ENCODE data around the gene SKI. TPM values are rescaled to one million over a fixed set of nuclear protein-coding genes. Genes with fewer than 3 reads are reported as not detected.

SKI gene
- total and polyA plus RNA-seq, 2 experiments from 2014 or later, result 9.3 to 66.8 TPM

DNA sequence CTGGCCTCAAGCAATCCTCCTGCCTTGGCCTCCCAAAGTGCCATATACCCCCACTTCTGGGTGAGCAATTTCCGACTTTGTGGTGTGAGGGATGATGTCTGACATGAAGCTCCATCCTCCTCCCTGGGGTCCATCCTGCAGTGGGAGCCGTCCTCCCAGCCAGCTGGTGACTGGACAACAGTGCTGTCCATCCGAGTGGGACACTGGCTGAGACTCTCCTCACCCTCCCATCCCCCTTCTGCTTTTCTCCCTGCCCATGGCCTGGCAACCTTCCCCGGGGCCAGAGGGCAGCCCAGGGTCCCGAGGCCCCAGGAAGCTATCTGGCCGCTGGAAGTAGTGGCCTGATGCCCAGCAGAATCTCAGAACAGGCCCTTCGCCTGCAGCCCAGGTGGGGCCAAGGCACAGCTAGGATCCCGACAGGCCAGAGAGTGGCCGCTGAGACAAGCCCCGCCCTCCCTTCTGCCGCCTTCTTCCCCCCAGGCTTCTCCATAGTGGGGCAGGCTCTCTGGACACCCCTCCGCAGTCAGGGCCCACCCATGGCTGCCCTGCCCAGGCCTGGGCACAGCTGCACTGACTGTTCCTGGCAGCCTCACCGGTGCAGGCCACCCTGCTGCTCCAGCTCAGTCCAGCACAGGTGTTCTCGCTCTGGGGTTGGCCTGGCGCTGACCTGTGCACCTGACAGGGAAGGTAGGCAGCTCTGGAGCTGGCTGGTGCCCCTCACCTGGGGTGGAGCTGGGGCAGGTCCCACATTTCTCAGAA is 25.1 kb upstream of the SKI start:
- Histone ChIP-seq H3K79me2 (replicated peaks; ENCODE audit: insufficient read depth) (no peaks in the 10 kb centered on the region; the same call in 1 of the 2 replicates), H2AFZ (no peak overlapping the region), H3K4me2 (no peak overlapping the region), H4K20me1 (replicated peaks; ENCODE audit: insufficient read depth) (no peaks in the 10 kb centered on the region), H3K4me1 (ENCODE audit: insufficient read depth) (peaks cover 10% of the 10 kb centered on the region; the same call in 1 of the 2 replicates), H3K27me3 (ENCODE audit: insufficient read depth) (peaks cover 6% of the 10 kb centered on the region; the same call in 1 of the 2 replicates), H3K27ac (ENCODE audit: low read depth) (no peak overlapping the region), H3F3A (replicated peaks; ENCODE audit: low read depth) (peaks cover 7% of the 10 kb centered on the region; the same call in 1 of the 2 replicates), H3K36me3 (ENCODE audit: insufficient read depth) (no peaks in the 10 kb centered on the region), H3K9me2 (ENCODE audit: insufficient read depth) (no peaks in the 10 kb centered on the region), H3K4me3 (no peak overlapping the region)
- H3K4me1 Mint-ChIP-seq, result peaks cover 19% of the 10 kb centered on the region
- peaks cover 24% of the 10 kb centered on the region for H3K27me3 Mint-ChIP-seq (ENCODE audit: insufficient read depth, low read depth, poor library complexity)
- H3K27ac Mint-ChIP-seq, result no peak overlapping the region
- TF ChIP-seq EZH2phosphoT487 (IDR thresholded peaks at IDR 0.05; ENCODE audit: unreplicated experiment) (no peak), NANOG (IDR thresholded peaks at IDR 0.05; ENCODE audit: borderline replicate concordance) (no peak), STAT1 (IDR thresholded peaks at IDR 0.05; ENCODE audit: unreplicated experiment) (no peak)
- TF ChIP-seq, protein P1, sequence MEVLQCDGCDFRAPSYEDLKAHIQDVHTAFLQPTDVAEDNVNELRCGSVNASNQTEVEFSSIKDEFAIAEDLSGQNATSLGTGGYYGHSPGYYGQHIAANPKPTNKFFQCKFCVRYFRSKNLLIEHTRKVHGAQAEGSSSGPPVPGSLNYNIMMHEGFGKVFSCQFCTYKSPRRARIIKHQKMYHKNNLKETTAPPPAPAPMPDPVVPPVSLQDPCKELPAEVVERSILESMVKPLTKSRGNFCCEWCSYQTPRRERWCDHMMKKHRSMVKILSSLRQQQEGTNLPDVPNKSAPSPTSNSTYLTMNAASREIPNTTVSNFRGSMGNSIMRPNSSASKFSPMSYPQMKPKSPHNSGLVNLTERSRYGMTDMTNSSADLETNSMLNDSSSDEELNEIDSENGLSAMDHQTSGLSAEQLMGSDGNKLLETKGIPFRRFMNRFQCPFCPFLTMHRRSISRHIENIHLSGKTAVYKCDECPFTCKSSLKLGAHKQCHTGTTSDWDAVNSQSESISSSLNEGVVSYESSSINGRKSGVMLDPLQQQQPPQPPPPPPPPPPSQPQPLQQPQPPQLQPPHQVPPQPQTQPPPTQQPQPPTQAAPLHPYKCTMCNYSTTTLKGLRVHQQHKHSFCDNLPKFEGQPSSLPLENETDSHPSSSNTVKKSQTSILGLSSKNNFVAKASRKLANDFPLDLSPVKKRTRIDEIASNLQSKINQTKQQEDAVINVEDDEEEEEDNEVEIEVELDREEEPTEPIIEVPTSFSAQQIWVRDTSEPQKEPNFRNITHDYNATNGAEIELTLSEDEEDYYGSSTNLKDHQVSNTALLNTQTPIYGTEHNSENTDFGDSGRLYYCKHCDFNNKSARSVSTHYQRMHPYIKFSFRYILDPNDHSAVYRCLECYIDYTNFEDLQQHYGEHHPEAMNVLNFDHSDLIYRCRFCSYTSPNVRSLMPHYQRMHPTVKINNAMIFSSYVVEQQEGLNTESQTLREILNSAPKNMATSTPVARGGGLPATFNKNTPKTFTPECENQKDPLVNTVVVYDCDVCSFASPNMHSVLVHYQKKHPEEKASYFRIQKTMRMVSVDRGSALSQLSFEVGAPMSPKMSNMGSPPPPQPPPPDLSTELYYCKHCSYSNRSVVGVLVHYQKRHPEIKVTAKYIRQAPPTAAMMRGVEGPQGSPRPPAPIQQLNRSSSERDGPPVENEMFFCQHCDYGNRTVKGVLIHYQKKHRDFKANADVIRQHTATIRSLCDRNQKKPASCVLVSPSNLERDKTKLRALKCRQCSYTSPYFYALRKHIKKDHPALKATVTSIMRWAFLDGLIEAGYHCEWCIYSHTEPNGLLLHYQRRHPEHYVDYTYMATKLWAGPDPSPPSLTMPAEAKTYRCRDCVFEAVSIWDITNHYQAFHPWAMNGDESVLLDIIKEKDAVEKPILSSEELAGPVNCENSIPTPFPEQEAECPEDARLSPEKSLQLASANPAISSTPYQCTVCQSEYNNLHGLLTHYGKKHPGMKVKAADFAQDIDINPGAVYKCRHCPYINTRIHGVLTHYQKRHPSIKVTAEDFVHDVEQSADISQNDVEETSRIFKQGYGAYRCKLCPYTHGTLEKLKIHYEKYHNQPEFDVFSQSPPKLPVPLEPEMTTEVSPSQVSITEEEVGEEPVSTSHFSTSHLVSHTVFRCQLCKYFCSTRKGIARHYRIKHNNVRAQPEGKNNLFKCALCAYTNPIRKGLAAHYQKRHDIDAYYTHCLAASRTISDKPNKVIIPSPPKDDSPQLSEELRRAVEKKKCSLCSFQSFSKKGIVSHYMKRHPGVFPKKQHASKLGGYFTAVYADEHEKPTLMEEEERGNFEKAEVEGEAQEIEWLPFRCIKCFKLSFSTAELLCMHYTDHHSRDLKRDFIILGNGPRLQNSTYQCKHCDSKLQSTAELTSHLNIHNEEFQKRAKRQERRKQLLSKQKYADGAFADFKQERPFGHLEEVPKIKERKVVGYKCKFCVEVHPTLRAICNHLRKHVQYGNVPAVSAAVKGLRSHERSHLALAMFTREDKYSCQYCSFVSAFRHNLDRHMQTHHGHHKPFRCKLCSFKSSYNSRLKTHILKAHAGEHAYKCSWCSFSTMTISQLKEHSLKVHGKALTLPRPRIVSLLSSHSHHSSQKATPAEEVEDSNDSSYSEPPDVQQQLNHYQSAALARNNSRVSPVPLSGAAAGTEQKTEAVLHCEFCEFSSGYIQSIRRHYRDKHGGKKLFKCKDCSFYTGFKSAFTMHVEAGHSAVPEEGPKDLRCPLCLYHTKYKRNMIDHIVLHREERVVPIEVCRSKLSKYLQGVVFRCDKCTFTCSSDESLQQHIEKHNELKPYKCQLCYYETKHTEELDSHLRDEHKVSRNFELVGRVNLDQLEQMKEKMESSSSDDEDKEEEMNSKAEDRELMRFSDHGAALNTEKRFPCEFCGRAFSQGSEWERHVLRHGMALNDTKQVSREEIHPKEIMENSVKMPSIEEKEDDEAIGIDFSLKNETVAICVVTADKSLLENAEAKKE (CRISPR knock-in tag; IDR thresholded peaks at IDR 0.05), result no peak
- TF ChIP-seq, protein P2, sequence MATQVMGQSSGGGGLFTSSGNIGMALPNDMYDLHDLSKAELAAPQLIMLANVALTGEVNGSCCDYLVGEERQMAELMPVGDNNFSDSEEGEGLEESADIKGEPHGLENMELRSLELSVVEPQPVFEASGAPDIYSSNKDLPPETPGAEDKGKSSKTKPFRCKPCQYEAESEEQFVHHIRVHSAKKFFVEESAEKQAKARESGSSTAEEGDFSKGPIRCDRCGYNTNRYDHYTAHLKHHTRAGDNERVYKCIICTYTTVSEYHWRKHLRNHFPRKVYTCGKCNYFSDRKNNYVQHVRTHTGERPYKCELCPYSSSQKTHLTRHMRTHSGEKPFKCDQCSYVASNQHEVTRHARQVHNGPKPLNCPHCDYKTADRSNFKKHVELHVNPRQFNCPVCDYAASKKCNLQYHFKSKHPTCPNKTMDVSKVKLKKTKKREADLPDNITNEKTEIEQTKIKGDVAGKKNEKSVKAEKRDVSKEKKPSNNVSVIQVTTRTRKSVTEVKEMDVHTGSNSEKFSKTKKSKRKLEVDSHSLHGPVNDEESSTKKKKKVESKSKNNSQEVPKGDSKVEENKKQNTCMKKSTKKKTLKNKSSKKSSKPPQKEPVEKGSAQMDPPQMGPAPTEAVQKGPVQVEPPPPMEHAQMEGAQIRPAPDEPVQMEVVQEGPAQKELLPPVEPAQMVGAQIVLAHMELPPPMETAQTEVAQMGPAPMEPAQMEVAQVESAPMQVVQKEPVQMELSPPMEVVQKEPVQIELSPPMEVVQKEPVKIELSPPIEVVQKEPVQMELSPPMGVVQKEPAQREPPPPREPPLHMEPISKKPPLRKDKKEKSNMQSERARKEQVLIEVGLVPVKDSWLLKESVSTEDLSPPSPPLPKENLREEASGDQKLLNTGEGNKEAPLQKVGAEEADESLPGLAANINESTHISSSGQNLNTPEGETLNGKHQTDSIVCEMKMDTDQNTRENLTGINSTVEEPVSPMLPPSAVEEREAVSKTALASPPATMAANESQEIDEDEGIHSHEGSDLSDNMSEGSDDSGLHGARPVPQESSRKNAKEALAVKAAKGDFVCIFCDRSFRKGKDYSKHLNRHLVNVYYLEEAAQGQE (IDR thresholded peaks at IDR 0.05; ENCODE audit: unreplicated experiment), result no peak
- TF ChIP-seq, protein P3, sequence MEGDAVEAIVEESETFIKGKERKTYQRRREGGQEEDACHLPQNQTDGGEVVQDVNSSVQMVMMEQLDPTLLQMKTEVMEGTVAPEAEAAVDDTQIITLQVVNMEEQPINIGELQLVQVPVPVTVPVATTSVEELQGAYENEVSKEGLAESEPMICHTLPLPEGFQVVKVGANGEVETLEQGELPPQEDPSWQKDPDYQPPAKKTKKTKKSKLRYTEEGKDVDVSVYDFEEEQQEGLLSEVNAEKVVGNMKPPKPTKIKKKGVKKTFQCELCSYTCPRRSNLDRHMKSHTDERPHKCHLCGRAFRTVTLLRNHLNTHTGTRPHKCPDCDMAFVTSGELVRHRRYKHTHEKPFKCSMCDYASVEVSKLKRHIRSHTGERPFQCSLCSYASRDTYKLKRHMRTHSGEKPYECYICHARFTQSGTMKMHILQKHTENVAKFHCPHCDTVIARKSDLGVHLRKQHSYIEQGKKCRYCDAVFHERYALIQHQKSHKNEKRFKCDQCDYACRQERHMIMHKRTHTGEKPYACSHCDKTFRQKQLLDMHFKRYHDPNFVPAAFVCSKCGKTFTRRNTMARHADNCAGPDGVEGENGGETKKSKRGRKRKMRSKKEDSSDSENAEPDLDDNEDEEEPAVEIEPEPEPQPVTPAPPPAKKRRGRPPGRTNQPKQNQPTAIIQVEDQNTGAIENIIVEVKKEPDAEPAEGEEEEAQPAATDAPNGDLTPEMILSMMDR (conservative IDR thresholded peaks at IDR 0.05; ENCODE audit: low read depth in 2 of 2), result no peak
- TF ChIP-seq, protein P4, sequence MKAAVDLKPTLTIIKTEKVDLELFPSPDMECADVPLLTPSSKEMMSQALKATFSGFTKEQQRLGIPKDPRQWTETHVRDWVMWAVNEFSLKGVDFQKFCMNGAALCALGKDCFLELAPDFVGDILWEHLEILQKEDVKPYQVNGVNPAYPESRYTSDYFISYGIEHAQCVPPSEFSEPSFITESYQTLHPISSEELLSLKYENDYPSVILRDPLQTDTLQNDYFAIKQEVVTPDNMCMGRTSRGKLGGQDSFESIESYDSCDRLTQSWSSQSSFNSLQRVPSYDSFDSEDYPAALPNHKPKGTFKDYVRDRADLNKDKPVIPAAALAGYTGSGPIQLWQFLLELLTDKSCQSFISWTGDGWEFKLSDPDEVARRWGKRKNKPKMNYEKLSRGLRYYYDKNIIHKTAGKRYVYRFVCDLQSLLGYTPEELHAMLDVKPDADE (IDR thresholded peaks at IDR 0.05), result no peak
- H3K9me3 Mint-ChIP-seq, result no peaks in the 10 kb centered on the region
- no peaks in the 10 kb centered on the region for H3K36me3 Mint-ChIP-seq (ENCODE audit: low read depth)
- DNase-seq (ENCODE audit: low spot score), result no peak
- no peak overlapping the region for H3K4me3 Mint-ChIP-seq
- ATAC-seq, result no peak

Measured in GM23338 (cell line).